ENCODE data around the gene KMT2A. TPM values are rescaled to one million over a fixed set of nuclear protein-coding genes. Genes with fewer than 3 reads are reported as not detected.

Gene KMT2A
- total and polyA plus RNA-seq, 10 of the 15 experiments (the other 5 are each of a cell fraction or from before 2014, with no cell fraction given), result 6.1 to 56.9 (median 25.4) TPM

GRCh38 chr11:118537409-118537980 is 101.2 kb downstream of the KMT2A start:
- in situ Hi-C loops (cut with MboI), result no loop called here
- Histone ChIP-seq H3K4me1 (ENCODE audit: control insufficient read depth, insufficient read depth, low read length) (no peaks in the 10 kb centered on the region), H3K4me2 (ENCODE audit: control insufficient read depth, insufficient read depth) (no peak overlapping the region), H3K9me3 (replicated peaks; ENCODE audit: control insufficient read depth, insufficient read depth, low read length) (no peaks in the 10 kb centered on the region), H3K27me3 (replicated peaks in 1 of 2; ENCODE audit: control insufficient read depth in 2 of 2, insufficient read depth in 2 of 2, low read length in 1 of 2) (no peaks in the 10 kb centered on the region), H3K4me3 (no peak overlapping the region), H3K79me2 (ENCODE audit: control insufficient read depth, insufficient read depth, low read length) (no peaks in the 10 kb centered on the region), H3K36me3 (ENCODE audit: control insufficient read depth in 2 of 2, insufficient read depth in 2 of 2, low read length in 1 of 2) (no peaks in the 10 kb centered on the region), H3K9ac (ENCODE audit: control insufficient read depth, insufficient read depth, low read length) (no peak overlapping the region), H2AFZ (ENCODE audit: control insufficient read depth, low read depth, low read length) (no peak overlapping the region), H4K20me1 (ENCODE audit: control insufficient read depth, insufficient read depth) (no peaks in the 10 kb centered on the region), H3K27ac (ENCODE audit: control insufficient read depth, insufficient read depth) (no peak overlapping the region)
- WGBS (ENCODE audit: insufficient coverage, insufficient replicate concordance, low lambda C conversion rate, missing lambda C conversion rate), result 31% methylated on average over 6 of the region's 6 CpGs
- ChIA-PET POLR2A (no interaction called here), CTCF (no interaction called here), SMC1A (ENCODE audit: uncharacterized antibody, unreplicated experiment) (interaction anchor here (1.0 kb wide), 1 partner anchor 12 kb away, joined by 5 read pairs; no protein-coding TSS in a partner anchor), RAD21 (ENCODE audit: unreplicated experiment) (no interaction called here)
- no TSS peak for BruUV-seq (replicated peaks)
- ATAC-seq (no peak), DNase-seq (ENCODE audit: low read depth, low spot score) (no peak), FAIRE-seq (peak; percentile 35)
- intact Hi-C loops (cut with micrococcal nuclease; ENCODE audit: unreplicated experiment), result no loop called here
- no peak for TF ChIP-seq BACH1 (IDR thresholded peaks at IDR 0.05; ENCODE audit: borderline replicate concordance)
- TF ChIP-seq, protein P1, sequence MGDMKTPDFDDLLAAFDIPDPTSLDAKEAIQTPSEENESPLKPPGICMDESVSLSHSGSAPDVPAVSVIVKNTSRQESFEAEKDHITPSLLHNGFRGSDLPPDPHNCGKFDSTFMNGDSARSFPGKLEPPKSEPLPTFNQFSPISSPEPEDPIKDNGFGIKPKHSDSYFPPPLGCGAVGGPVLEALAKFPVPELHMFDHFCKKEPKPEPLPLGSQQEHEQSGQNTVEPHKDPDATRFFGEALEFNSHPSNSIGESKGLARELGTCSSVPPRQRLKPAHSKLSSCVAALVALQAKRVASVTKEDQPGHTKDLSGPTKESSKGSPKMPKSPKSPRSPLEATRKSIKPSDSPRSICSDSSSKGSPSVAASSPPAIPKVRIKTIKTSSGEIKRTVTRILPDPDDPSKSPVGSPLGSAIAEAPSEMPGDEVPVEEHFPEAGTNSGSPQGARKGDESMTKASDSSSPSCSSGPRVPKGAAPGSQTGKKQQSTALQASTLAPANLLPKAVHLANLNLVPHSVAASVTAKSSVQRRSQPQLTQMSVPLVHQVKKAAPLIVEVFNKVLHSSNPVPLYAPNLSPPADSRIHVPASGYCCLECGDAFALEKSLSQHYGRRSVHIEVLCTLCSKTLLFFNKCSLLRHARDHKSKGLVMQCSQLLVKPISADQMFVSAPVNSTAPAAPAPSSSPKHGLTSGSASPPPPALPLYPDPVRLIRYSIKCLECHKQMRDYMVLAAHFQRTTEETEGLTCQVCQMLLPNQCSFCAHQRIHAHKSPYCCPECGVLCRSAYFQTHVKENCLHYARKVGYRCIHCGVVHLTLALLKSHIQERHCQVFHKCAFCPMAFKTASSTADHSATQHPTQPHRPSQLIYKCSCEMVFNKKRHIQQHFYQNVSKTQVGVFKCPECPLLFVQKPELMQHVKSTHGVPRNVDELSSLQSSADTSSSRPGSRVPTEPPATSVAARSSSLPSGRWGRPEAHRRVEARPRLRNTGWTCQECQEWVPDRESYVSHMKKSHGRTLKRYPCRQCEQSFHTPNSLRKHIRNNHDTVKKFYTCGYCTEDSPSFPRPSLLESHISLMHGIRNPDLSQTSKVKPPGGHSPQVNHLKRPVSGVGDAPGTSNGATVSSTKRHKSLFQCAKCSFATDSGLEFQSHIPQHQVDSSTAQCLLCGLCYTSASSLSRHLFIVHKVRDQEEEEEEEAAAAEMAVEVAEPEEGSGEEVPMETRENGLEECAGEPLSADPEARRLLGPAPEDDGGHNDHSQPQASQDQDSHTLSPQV (IDR thresholded peaks at IDR 0.05), result no peak
- no peak for TF ChIP-seq NFYB (IDR thresholded peaks at IDR 0.05; ENCODE audit: insufficient read depth, low read depth, low read length)
- no peak for TF ChIP-seq RFX5 (IDR thresholded peaks at IDR 0.05; ENCODE audit: low read depth, low read length)
- TF ChIP-seq, protein P2, sequence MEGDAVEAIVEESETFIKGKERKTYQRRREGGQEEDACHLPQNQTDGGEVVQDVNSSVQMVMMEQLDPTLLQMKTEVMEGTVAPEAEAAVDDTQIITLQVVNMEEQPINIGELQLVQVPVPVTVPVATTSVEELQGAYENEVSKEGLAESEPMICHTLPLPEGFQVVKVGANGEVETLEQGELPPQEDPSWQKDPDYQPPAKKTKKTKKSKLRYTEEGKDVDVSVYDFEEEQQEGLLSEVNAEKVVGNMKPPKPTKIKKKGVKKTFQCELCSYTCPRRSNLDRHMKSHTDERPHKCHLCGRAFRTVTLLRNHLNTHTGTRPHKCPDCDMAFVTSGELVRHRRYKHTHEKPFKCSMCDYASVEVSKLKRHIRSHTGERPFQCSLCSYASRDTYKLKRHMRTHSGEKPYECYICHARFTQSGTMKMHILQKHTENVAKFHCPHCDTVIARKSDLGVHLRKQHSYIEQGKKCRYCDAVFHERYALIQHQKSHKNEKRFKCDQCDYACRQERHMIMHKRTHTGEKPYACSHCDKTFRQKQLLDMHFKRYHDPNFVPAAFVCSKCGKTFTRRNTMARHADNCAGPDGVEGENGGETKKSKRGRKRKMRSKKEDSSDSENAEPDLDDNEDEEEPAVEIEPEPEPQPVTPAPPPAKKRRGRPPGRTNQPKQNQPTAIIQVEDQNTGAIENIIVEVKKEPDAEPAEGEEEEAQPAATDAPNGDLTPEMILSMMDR (IDR thresholded peaks at IDR 0.05 in 2 of 3, conservative IDR thresholded peaks at IDR 0.05 in 1 of 3; ENCODE audit: control insufficient read depth in 2 of 3, extremely low read depth in 1 of 3, insufficient read depth in 1 of 3, low read depth in 3 of 3, low read length in 3 of 3), result no peak
- no peak for TF ChIP-seq SMAD5 (IDR thresholded peaks at IDR 0.05; ENCODE audit: low read depth)
- no peak for TF ChIP-seq ZNF24 (IDR thresholded peaks at IDR 0.05)
- no peak for TF ChIP-seq EED (IDR thresholded peaks at IDR 0.05; ENCODE audit: low read depth)
- no peak for TF ChIP-seq SREBF1 (IDR thresholded peaks at IDR 0.05; ENCODE audit: low read length)
- no peak for TF ChIP-seq E2F4 (IDR thresholded peaks at IDR 0.05; ENCODE audit: low read depth, low read length)
- TF ChIP-seq, protein P3, sequence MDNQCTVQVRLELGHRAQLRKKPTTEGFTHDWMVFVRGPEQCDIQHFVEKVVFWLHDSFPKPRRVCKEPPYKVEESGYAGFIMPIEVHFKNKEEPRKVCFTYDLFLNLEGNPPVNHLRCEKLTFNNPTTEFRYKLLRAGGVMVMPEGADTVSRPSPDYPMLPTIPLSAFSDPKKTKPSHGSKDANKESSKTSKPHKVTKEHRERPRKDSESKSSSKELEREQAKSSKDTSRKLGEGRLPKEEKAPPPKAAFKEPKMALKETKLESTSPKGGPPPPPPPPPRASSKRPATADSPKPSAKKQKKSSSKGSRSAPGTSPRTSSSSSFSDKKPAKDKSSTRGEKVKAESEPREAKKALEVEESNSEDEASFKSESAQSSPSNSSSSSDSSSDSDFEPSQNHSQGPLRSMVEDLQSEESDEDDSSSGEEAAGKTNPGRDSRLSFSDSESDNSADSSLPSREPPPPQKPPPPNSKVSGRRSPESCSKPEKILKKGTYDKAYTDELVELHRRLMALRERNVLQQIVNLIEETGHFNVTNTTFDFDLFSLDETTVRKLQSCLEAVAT (IDR thresholded peaks at IDR 0.05), result no peak
- TF ChIP-seq MAX (IDR thresholded peaks at IDR 0.05; ENCODE audit: low read depth, low read length), result no peak
- no peak for TF ChIP-seq RBBP5 (conservative IDR thresholded peaks at IDR 0.05)
- TF ChIP-seq USF1 (IDR thresholded peaks at IDR 0.05; ENCODE audit: borderline replicate concordance, extremely low read length, insufficient read depth, low read depth, low read length), result no peak
- TF ChIP-seq ZSCAN29 (IDR thresholded peaks at IDR 0.05), result no peak
